Measurements from ENCODE around the gene RMDN3.

The RMDN3 gene

DNA sequence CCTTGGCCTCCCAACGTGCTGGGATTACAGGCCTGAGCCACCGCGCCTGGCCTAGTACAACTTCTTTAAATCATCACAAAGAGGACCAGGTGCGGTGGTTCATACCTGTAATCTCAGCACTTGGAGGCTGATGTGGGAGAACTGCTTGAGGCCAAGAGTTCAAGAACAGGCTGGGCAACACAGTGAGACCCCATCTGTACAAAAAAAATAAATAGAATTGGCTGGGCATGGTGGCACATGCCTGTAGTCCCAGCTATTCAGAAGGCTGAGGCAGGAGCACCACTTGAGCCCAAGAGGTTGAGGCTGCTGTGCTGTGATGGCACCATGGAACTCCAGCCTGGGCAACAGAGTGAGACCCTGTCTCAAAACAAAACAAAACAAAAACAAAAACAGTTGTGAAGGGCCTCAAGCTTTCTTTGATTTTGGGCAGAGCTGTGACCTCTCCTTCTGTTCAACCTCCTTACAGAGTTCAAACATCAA, 5.9 kb downstream of the RMDN3 start:
- no peak for DNase-seq (ENCODE audit: low read depth in 2 of 2)

- no peak for DNase-seq (ENCODE audit: low read depth in 2 of 2)
Measured at GRCh38 chr15:40747685-40748631, 7.1 kb downstream of the RMDN3 start.

DNA sequence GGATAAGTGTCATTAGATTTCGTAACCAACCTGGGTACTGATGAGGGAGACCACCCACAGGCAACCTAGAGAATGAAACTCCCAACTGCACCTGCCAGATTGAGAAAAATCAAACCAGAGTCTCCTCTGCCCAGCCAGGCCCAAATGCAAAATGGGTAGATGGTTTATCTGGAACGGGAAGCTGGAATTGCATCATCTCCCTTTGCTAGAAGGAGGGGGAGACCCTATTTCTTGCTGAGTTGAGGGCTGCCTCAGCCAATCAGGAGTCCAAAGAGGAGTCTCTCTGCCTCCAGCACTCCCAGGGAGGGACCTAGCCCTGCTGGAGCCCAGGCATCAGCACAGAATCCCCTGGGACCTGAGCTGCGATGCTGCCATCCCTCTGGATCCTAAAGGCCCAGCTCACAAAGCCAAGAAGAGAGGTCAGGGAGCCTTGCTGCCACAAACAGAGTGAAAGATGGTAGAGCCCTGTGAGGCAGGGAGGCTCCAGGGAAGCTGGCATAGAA, 8.1 kb downstream of the RMDN3 start:
- peak in 1 of 2 experiments; percentile 43 for DNase-seq (ENCODE audit: low read depth in 2 of 2)

- DNase-seq (ENCODE audit: low read depth in 2 of 2) = no peak
Measured at GRCh38 chr15:40744815-40745152, 10.3 kb downstream of the RMDN3 start.

- no peak for DNase-seq (ENCODE audit: low read depth in 2 of 2)
Measured at GRCh38 chr15:40743921-40744814, 10.9 kb downstream of the RMDN3 start.

DNA sequence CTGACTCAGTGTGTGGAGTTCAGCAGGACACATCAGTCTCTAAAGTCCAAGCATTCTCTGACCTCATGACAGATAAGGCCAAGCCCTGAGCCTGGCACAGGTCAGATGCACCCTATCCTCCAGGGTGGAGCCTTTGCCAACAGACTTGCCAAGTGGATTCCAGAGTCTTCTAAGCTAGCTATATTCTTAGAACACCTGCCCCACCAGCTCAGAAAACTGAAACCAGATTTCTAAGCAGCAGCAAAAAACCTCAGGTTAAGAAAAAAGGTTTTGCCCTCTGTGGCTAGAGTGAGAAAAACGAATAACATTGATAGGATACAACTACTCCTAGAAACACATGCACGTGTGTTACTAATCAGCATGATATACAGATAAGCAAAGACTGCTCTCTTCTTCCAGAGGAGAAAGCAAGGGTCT, 11.6 kb downstream of the RMDN3 start:
- no peak for DNase-seq (ENCODE audit: low read depth in 2 of 2)

- DNase-seq (ENCODE audit: low read depth in 2 of 2) = no peak
Measured at GRCh38 chr15:40739854-40740253, 15.2 kb downstream of the RMDN3 start.

- DNase-seq (ENCODE audit: low read depth in 2 of 2) = no peak
Measured at GRCh38 chr15:40739047-40739446, 16.0 kb downstream of the RMDN3 start.

GRCh38 chr15:40737048-40737447, 18.0 kb downstream of the RMDN3 start:
- DNase-seq (ENCODE audit: low read depth in 2 of 2) = no peak

DNA sequence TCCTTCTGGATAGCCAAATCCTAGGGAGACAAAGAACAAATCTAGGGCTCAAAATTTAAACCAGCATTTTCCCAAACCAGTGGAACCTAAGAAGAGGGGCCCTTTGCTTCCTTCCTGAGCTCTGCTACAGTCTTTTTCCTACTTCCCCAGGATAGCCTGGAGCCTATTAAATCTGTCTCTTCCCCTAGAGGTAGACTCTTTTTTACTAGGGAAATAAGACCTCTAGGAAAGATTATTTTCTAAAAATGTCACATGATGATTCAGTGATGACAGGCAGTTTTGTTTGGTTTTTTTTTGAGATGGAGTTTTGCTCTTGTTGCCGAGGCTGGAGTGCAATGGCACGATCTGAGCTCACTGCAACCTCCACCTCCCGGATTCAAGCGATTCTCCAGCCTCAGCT, 18.5 kb downstream of the RMDN3 start:
- DNase-seq (ENCODE audit: low read depth in 2 of 2) = no peak

DNA sequence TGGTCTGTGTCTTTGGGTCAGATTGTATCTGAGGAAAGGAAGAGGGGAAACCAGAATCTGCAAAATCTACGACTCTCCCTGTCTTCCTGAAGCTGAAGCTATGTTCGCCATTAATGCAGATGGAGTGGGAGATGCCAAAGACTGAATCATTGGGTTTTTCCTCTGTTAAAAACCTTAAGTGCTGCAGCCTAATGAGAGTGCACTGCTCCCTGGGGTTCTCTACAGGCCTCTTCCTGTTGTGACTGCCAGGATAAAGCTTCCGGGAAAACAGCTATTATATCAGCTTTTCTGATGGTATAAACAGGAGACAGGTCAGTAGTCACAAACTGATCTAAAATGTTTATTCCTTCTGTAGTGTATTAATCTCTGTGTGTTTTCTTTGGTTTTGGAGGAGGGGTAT, 24.0 kb downstream of the RMDN3 start:
- DNase-seq (ENCODE audit: low read depth in 2 of 2) = no peak

GRCh38 chr15:40723919-40724318, 31.1 kb downstream of the RMDN3 start:
- DNase-seq (ENCODE audit: low read depth in 2 of 2) = no peak

DNA sequence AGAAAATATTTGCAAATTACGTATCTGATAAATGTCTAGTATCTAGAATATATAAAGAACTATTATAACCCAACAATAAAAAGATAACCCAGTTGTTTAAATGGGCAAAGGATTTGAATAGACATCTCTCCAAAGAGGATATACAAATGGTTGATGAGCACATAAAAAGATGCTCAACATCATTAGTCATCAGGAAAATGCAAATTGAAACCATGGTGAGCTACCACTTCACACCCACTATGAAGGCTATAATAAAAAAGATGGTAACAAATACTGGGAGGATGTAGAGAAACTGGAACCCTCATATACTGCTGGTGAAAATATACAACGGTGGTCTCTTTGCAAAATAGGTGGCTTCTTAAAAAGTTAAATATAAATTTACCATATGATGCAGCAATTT, 32.1 kb downstream of the RMDN3 start:
- no peak for DNase-seq (ENCODE audit: low read depth in 2 of 2)

- DNase-seq (ENCODE audit: low read depth in 2 of 2) = no peak
Measured at GRCh38 chr15:40722354-40722753, 32.7 kb downstream of the RMDN3 start.

- DNase-seq (ENCODE audit: low read depth in 2 of 2) = no peak
Measured at GRCh38 chr15:40721701-40722100, 33.4 kb downstream of the RMDN3 start.

DNA sequence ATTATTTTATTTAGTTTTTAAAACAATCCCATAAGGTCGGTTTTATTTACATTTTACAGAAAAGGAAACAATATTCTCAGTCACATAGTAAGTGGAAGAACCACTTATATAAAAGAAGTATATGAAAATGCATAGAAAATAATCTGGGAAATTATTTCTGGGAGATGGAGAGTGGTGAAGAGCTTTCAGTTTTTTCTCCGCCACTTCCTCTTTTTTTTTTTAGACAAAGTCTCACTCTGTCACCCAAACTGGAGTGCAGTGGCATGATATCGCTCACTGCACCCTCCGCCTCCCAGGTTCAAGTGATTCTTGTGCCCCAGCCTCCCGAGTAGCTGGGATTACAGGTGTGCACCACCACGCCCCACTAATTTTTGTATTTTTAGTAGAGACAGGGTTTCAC, 38.9 kb downstream of the RMDN3 start:
- no peak for DNase-seq (ENCODE audit: low read depth in 2 of 2)

DNA sequence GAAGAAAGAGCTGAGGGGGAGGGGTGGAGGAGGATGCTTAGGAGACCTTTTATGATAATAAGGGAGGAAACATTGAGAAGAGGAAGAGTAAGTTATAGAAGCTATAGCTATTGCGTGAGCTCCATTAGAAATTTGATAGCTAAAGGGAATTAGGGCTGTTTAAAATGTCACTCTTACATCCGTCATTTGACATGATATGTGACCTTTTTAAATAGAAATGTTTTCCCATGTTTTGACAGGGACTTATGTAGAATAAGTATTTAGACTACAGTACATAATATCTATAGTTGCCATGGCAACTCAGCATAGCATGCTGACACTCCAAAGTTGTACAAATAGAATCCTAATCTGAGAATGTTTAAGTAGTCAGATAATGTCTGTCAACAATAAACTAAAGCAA, 40.9 kb downstream of the RMDN3 start:
- DNase-seq (ENCODE audit: low read depth in 2 of 2) = no peak

DNA sequence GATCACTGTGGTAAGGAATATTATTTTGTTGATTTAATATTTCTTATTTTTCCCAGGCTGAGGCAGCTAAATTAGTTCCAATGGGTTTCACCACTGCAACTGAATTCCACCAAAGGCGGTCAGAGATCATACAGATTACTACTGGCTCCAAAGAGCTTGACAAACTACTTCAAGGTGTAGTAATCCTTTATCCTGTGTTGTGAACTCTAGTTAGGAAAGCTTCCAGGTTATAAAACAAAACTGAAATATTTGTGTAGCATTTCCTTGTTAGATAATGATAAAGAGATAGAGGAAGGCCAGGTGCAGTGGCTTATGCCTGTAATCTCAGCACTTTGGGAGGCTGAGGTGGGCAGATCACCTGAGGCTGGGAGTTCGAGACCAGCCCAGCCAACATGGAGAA, 48.9 kb downstream of the RMDN3 start:
- no peak for DNase-seq (ENCODE audit: low read depth in 2 of 2)

- DNase-seq (ENCODE audit: low read depth in 2 of 2) = no peak
Measured at GRCh38 chr15:40702077-40702476, 53.0 kb downstream of the RMDN3 start.

GRCh38 chr15:40697916-40698315, 57.1 kb downstream of the RMDN3 start:
- no peak for DNase-seq (ENCODE audit: low read depth in 2 of 2)

DNA sequence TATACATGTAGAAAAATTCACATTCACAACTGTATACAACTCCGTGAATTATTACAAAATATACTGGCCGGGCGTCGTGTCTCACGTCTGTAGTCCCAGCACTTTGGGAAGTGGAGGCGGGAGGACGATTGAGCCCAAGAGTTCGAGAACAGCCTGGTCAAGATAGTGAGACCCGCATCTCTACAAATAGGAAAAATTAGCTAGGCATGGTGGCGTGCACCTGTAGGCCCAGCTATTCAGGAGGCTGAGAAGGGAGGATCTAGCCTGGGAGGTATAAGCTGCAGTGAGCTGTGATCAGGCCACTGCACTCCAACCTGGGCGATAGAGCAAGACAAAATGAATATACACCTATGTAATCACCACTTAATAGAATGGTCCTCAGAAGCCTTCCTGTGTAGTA, 58.8 kb downstream of the RMDN3 start:
- DNase-seq (ENCODE audit: low read depth in 2 of 2) = no peak

DNA sequence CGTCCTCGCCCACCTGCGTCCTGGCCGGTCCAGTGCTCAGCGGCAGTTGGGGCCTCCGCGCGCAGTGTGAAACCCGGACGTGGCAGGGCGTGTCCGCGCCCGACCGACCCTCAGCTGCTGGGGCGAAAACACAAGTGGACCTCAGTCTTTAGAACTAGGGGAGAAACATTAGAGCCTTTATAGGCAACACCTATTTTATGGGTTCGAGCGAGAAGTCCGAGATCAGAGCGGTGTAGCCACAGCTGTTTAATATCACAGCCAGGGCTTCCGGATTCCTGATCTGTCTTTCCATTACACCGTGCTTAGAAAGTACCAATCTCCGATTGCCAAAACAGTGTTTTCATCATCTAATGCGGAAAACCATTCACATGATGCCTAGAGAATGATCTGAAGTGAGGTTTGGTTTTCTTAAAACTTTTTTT, 59.6 kb downstream of the RMDN3 start:
- DNase-seq (ENCODE audit: low read depth in 2 of 2) = no peak
